NCI-H1930 (cell line): ENCODE results near the gene GOLGA3.
"Not testable (repeated sequence)": the region's sequence is repeated elsewhere in the genome, so short reads cannot be mapped to it uniquely, and the experiment has no call there.

Experiments
- DNase-seq, 2 experiments: peaks; one replicate each; lab custom pipeline; 2025; lab: John Stamatoyannopoulos, UW

GOLGA3 gene

DNA sequence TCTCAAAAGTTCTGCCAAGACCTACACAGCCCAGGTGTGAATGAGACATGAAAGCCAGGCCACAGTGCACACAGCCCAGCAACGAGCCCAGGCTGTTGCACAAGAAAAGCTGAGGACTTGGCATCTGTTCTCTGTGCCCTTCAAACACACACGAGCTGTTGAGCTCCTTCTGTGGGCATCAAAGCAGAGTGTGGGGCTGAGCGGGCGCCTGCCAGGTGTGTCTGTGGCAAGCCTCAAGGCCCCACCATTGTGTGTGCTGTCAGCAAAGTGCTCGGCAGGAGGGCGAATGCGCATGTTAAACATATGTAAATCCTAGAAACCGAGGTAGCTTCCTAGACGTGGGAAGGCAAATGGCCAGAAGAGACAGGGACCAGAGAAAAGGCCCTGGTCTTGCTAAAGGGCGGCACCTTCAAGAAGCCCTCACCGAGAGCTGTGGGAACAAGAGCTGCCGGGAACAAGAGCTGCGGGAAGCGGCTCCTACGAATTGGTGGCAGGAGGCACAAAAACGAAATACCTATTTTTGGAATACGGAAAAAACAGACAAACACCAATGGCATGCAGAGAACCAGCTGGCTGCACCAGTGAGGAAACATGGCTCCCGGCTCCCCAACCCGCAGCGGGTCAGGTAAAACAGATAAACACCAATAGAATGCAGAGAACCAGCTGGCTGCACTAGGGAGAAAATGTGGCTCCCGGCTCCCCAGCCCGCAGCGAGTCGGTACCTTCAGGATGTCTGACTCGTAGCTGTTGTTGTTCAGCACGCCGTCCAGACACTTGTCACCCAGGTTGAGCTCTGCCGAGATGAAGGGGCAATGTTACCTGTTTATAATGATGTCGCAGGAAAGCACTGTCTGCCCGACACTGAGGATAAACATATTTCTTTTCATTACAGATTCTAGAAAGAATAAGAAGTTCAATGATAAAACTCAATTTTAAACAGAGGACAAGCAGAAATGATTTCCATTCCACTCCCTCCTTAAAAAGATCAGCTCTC, 19.0 kb upstream of the GOLGA3 start:
- DNase-seq: no peak

DNA sequence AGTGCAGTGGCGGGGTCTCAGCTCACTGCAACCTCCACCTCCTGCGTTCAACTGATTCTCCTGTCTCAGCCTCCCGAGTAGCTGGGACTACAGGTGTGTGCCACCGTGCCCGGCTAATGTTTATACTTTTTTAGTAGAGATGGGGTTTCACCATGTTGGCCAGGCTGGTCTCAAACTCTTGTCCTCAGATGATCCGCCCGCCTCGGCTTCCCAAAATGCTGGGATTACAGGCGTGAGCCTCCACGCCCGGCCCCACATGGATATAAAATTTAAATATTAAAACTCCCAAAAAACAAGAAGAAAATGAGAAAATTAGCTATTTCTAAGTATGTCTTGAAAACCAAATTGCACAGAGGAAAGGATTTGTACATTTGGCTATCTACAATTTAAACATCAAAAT, 16.0 kb upstream of the GOLGA3 start:
- not testable (repeated sequence) for DNase-seq

DNA sequence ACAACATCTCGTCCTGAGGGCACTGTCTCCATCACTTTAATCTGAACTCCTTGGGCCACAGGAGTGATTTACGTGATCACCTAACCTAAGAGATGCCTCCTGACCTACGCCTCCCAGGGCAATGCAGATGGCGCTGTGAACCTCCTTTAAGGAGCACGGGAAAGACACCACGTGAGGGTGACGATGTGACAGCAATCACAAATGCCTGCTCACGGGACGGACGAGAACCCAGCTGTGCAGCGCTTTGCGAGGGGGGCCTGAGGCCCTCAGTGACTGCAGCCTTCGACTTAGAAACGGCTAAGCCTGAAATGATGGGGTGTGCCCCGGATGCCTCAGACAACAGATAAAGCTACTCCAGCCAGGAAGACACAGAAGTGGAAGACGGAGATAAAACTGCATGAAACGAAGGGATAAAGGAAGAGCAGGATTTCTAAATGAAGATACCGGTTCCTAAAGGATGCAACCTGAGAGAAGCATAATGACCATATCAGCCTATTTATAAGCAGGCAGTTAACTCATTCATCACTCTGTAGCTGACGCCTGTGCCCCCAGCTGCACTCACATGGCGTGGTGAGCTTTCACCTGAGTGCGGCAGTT, 13.9 kb upstream of the GOLGA3 start:
- no peak for DNase-seq

DNA sequence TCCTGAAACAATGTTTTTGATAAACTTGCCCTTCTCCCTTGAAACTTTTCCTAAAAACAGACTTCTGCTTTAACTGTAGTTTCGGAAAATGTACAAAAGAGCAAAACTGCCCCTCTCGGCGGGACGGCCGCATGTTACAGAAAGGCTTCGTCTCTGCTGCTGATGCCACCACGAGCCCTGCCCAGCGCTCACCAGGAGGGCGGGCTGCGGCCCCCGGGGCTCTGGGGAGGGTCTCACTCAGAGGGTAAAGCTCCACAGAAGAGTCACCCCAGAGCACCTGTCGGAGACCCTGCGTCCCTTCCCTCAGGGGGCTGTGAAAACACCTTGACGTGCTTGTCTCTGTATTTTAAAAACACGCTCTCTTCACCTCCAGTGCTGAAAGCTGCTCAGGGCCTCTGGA, 12.5 kb upstream of the GOLGA3 start:
- DNase-seq: no peak

DNA sequence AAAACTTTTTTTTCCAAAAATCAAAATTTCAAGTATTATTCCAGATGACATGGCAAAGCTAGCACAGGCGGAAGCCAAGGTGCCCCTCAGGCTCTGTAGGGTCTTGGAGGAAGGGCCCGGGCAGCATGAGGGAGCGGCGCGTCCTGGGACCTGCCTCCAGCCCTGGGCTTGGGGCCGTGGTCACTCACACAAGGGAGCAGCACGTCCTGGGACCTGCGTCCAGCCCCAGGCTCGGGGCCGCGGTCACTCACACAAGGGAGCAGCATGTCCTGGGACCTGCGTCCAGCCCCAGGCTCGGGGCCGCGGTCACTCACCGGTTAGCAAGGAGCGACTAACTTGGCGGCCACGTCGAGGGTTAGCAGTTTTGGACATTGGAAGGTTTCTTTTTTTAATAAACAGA, 11.9 kb upstream of the GOLGA3 start:
- no peak for DNase-seq

DNA sequence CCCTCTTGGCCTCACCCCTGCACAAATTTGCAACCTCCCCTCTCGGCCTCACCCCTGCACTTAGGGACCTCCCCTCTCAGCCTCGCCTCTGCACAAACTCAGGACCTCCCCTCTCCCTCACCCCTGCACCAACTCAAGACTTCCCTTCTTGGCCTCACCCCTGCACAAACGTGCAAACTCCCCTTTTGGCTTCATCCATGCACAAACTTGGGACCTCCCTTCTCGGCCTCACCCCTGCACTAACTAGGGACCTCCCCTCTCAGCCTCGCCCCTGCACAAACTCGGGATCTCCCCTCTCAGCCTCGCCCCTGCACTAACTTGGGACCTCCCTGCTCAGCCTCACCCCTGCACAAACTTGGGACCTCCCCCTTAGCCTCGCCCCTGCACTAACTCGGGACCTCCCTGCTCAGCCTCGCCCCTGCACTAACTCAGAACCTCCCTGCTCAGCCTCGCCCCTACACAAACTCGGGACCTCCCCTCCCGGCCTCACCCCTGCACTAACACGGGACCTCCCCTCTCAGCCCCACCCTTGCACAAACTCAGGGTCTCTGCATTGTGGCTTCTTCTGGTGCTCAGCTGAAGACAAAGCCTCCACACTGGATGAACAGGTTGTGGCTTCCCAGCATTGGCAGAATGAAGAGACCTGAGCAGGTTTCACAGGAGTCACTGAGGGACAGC, 11.0 kb upstream of the GOLGA3 start:
- no peak for DNase-seq

DNA sequence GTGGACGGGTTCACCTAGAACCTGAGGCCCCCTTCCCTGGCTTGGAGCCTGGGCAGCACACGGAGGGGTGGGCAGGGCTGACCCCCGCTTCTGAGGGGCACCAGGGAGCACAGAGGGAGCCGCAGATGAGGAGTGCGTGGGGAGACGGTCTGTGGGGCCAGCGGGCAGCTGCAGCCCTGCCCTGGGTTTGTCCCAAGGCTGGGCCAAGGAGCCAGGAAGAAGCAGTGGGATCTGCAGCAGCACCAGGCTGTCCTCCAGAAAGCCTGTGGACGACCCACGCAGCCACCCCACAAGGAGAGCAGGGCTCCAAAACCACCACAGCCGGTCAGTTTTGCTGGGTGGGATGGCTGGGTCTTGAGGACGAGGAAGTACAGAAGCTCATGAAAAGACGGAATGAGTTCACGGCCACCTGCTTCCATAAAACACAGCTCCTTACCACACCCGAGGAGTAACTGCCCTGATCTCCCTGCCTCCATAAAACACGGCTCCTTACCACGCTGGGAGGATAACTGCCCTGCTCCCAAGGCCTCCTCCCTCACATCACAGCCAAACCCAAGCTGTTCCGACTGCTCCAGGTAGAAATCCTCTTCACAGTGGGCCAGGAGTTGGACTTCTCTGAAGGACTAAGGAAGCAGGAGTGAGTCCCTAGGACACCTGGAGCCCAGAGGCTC, 9.9 kb upstream of the GOLGA3 start:
- DNase-seq: no peak

DNA sequence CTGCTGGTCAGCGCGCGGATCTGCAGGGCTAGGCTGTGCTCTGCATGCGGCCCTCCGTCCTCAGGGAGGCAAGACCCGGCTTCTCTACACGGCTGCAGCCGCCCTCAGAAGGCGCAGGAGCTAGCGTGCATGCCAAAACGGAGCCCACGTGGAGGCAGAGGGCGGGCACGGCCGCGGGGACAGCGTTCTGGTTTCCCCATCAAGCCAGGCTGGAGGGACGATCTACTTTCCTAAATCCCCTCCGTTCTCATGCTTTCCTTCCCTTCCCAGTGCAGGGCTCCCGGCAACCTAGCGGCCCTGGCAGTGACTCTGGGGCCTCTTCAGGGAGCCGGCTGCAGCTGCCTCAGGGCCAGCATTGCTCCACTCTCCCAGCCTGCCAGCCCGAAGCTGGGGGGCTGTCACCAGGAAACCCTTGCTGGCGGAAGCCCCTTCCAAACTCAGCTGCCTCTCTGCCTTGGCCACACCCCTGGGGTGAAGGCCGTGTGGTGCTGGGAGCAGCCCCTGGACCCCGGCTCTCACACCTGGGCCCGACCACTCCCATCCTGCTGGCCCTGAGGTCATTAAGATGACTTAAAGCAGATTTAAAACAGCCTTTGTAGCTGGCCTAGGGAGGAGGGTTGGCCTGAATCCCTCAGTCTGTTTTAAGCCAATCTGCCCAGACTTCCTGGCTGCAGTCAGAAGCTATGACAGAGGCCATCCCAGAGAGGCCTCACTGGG, 9.2 kb upstream of the GOLGA3 start:
- no peak for DNase-seq

DNA sequence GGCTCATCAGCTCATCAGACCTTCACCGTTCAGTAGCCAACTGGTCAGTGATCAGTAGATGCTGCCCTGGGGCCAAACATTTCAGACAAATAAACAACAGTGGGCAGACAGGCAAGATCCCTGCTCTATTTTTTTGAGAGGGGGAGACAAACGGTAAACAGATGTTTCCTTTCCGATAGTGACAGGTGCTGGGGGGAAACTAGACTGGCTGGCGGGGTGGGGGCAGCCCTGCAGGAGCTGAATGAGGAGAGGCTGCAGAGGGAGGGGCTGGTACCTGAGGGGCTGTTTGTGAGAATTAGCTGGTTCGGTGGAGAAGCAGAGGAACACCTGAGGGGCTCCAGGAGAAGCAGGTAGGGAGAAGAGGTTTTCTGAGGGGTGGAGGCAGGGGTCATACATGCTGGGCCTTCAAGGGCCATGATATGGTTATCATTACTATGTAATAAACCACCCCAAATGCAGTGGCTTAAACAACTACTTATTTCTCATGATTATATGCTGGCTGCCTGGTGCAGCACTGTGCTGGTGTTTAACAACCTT, 8.2 kb upstream of the GOLGA3 start:
- DNase-seq: no peak

DNA sequence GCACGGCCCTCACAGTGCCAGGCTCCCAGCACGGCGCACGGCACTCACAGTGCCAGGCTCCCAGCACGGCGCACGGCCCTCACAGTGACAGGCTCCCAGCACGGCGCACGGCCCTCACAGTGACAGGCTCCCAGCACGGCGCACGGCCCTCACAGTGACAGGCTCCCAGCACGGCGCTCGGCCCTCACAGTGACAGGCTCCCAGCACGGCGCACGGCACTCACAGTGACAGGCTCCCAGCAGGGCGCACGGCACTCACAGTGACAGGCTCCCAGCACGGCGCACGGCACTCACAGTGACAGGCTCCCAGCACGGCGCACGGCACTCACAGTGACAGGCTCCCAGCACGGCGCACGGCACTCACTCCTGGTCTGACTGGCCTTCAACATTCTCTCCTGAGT, 7.6 kb upstream of the GOLGA3 start:
- DNase-seq: not testable (repeated sequence)

DNA sequence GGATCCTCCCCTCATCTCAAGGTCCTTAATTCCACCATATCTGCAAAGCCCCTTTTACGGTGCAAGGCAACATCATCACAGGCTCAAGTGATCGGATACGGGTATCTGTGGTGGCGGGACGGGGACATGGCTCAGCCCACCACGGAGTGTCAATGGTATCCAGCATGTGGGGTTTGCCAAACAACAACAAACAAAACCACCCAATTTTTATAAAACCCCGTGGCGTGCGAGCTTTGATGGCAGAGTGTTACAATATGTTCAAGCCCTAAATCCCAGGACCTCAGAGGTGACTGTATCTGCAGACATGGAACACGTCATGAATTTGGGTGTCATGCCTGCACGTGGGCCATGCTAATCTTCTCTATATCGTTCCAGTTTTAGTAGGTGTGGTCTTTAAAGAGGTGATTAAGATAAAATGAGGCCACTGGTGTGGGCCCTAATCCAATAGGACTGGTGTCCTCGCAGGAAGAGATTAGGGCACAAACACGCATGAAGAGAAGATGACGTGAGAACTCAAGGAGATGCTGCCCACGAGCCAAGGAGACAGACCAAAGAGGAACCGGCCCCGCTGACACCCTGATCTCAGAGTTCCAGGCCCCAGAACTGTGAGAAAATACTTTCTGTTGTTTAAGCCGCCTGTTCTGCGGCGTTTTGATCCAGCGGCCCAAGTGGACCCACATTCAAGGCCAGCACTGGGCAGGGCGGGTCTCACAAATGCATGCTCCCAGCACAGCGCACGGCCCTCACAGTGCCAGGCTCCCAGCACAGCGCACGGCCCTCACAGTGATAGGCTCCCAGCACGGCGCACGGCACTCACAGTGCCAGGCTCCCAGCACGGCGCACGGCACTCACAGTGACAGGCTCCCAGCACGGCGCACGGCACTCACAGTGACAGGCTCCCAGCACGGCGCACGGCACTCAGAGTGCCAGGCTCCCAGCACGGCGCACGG, 6.7 kb upstream of the GOLGA3 start:
- no peak for DNase-seq

DNA sequence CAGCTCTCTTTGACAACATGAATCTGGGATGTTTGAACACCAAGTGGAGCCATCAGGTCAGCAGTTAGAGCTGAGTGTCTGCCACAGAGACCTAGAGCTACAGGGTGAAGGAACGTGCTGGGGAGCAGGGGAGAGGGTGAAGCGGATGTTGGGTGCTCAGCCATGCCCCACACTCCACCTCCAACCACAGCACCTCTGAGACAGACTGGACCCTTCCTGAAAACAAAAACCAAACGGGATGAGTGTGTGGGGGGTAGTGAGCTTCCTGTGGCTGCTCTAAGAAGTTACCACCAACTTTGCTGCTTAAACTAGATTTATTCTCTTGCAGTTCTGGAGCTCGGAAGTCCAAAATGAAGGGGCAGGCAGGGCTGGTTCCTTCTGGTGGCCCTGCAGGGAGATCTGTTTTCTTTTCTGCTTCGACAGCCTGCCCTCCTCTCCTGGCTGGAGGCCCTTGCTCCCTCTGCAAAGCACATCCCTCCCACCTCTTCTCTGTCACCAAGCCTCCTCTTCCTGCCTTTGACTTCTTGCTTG, 5.6 kb upstream of the GOLGA3 start:
- DNase-seq: no peak

DNA sequence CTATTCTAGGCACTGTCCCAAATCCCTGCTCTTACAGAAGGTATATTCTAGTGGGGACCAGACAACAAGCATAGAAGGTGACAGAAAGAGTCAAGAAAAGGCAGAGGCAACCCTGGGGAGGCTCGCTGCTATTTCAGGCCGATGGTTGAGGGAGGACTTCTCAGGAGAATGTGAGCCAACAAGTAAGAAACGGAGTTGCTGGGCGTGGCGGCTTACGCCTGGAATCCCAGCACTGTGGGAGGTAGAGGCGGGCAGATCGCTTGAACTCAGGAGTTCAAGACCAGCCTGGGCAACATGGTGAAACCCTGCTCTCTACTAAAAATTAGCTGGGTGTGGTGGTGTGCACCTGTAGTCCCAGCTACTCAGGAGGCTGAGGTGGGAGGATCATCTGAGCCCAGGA, 4.7 kb upstream of the GOLGA3 start:
- no peak for DNase-seq

DNA sequence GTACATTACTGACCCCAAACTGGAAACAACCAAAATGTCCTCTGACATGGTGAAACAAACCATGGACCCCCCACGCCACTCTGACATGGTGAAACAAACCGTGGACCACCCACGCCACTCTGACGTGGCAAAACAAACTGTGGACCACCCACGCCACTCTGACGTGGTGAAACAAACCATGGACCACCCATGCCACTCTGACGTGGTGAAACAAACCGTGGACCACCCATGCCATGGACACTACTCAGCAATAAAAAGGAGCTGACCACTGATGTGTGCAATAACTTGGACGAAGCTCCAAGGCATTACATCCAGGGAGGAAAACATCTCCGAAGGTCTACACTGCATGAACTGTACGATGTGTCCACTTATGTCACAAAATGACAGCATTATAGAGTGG, 3.1 kb upstream of the GOLGA3 start:
- DNase-seq: no peak

DNA sequence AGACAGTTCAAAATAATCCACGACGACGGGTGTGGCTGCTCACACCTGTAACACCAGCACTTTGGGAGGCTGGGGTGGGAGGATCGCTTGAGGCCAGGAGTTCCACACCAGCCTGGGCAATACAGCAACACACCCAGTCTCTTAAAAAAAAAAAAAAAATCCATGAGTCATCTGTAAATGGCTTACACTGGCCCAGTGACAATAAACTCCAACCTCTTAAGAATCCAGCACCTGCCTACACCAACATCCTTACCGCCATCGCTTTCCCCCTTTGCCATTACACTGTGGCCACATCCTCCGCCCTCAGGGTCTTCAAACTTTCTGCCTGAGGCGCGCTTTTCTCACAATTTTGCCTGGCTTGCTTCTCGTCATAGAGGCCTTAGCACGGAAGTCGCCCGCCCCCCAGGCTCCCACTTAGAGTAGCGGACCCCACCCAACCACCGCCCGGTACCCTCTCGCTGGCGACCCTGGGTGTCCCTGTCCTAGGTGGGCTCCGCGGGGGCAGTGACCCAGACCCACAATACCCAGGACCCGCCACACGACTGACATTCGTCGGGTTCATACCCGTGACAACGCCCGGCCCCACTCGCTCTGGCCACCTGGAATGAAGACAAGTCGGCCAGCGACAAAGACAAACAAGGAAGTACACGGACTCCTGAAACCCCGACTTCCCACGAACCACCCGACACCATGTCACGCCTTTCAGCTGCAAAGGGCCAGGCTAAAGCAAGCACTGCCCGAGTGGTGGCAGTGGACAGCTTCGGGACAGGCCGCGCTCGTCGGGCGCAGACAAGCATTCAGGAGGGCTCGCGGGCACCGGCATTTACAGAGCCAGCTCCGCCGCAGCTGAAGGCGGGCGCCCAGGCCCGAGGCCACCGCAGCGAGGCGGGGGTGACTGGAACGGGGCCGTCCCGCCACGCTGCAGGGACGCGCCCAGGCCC, 636 bp downstream of the GOLGA3 start:
- no peak for DNase-seq

DNA sequence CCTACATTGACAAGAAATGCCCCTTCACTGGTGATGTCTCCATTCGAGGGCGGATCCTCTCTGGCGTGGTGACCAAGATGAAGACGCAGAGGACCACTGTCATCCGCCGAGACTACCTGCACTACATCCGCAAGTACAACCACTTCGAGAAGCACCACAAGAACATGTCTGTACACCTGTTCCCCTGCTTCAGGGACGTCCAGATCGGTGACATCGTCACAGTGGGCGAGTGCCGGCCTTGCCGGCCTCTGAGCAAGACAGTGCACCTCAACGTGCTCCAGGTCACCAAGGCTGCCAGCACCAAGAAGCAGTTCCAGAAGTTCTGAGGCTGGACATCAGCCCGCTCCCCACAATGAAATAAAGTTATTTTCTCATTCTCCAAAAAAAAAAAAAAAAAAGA, 2.8 kb downstream of the GOLGA3 start:
- no peak for DNase-seq

DNA sequence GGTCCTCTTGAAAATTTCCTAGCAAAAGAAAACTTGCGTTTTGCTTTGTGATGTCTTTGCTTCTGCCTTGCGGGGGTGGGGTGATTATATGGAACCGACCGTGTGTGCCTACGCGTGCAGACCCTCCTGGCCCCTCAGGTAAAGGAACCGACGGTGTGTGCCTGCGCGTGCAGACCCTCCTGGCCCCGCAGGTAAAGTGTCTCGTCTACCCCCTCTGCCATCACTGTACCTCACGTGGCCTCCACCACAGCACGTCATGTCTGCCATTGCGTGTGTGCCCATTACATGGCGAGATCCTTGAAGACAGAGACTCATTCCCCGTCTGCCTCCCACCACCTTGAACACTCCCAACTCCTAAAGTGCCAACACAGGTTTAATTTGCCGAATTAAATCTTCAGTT, 3.6 kb downstream of the GOLGA3 start:
- DNase-seq: no peak

DNA sequence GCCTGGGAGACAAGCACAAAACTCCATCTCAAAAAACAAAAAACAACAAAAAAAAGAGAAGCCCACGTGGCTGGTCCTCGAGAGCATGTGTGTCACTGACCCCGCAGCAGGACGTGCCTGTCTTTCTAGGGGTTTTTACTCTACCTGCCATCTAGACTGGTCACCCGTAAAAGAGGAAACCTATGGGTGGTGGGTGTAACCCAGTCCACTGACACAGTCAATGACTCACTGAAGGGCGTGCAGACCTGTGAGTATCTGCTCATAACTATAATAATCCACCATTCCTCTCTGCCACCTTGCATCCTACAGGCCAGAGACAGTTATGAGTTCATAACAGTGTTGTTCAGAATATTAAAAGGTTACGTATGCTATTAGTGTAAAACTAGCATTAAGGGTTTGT, 4.6 kb downstream of the GOLGA3 start:
- DNase-seq: no peak

DNA sequence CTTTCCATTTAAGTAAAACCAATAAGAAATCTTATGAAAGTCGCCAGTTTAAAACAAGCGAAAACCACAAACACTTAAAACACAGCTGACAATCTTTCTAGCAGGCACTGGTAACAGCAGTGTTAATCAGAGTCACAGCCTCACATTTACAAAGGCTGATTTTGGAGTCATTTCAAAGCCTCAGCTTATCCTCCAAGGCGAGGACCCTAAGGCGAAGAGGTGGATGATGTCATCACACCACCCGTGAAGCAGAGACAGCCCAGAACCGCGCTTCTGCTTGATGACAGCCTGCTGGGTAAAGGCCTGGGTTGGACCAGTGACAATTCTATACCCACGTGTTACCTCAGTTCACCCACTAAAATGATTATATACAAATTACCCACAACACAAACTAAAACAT, 10.1 kb downstream of the GOLGA3 start:
- DNase-seq: no peak
